ENCODE results near the gene HHAT.

HHAT gene

DNA sequence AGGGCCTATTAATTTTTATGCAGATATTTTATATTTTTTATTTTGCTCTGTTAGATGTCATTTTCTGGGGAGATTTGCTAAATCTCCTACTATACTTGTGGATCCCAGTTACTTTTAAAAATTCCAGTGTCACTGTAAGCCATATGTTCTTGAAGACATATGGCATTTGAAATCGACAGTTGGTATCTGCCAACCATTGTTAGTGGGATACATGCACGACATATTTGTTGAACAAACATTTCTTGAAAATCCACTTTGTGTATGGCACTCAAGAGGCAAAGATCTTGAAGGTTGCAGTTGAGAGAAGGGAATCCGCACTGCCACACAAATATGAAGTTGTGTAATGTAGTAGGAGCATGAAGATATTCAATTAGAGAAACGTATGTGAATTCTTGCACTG, 287.7 kb downstream of the HHAT start:
- DNase-seq, result peak; percentile 38 to 84

DNA sequence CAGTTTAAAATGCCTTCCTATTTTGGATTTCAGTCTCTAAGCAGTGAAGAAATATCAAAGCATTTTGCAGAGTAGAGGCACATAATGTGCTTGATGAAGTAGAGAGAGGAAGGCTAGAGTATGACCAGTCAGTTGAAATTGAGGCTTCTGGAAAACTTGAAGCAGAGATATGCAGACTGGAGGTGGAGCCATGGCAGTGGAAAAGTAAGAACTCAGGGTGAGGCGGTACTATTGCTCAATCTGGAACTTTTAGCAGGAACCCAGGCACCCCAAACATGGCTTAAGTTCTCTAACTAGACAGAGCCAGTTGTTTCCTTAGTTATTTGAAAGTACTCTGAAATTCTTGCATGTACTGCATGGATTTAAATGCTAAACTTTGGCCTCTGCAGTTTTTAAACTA, 288.6 kb downstream of the HHAT start:
- DNase-seq, result no peak

DNA sequence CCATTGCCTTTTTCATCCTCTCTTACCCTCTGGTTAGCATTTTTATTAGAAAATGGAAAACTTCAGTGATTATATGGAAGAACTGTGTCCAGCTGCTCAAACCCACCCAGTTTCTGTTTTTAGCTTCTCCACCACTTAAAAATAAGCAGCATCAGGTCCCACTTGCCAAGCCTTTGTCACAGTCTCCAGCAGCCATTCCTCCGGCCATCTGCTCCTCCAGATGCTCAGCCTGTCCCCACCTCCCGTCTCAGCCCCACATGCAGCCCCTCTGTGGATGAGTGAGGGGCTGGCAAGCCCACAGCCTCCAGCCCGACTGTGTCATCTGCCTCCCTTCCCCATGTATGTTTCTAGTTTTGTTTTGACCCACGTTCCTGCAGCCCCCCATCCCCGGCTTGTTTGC, 289.7 kb downstream of the HHAT start:
- DNase-seq, result peak; percentile 65 to 88

DNA sequence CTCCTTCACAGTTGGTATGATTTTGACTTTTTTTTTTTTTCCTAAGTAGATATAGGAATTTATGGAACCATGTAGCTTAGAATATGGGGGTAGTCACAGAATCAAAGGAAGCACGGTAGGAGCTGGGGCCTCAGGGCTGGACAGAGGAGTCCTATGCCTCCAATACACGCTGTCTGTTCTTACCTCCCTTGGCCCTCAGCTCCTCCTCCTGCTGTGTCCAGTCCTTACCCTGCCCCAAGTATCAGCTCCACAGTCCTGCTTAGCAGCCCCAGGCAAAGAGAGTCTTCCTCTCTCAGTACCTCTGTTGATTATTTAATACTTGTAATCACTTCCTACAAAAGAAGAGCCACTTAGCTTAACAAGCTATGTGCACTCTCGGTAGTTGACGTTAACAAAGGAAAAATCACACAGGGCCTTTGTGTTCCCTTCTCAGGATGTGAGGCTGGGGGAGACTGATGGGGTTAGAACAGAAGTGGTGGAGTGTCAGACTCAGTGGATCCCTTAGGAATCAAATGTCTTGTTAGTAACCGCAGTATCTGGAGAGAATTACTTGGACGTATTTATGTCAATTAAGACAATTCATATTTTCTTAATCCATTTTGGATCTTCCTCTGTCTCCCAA, 292.3 kb downstream of the HHAT start:
- DNase-seq, result no peak

DNA sequence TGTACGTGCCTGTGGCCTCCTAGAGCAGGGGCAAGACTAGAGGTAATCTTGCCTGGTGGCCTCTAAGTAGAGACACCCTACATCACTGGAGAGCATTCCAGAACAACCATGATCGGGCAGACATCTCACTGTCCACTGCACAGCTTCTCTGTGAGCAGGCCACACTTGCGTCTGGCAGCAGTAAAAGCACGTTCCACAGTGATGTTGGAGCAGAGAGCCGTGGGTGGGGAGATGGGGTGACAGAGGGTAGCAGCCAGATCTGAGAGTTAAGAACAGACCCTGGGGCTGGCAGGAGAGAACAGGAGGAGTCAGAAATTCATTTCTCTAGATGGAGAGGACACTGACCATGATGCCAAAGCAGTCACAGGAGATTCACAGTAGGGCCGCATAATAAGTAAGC, 293.0 kb downstream of the HHAT start:
- DNase-seq, result no peak

DNA sequence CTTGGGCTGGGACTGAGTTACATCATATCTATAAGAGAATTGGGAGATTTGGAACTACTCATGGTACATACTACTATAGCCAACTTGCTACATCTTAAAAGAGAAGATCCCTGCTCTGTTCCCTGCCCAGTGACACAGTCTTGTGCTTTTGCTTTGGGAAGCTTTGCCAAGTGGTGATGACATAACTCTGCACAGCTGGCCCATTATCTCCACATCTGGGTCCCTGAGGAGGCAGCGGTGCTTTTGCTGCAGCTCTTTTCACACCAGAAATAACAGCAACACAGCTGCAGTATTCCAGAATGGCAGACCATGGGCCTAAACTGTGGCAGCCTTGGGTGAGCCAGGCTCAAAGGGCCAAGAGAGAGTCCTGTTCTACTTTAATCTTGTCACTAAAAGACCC, 296.0 kb downstream of the HHAT start:
- no peak for DNase-seq

DNA sequence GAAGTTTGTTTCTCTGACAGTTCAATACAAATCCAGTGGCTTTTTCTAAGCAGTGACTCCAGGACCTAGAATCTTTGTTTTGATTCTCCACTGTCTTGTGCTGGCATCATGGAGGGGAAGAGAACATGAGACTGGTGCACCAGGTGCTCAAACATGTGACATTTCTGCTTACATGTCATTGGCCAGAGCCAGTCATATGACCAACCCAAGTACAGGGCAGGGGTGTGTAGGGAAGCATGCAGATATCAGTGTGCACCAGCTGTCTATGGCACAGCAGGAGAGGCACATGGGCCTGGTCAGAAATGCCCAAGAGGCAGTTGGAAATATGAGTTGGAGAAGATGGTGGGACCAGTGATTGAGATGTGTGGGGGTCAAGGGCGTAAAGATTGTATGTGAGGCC, 297.0 kb downstream of the HHAT start:
- DNase-seq, result no peak

DNA sequence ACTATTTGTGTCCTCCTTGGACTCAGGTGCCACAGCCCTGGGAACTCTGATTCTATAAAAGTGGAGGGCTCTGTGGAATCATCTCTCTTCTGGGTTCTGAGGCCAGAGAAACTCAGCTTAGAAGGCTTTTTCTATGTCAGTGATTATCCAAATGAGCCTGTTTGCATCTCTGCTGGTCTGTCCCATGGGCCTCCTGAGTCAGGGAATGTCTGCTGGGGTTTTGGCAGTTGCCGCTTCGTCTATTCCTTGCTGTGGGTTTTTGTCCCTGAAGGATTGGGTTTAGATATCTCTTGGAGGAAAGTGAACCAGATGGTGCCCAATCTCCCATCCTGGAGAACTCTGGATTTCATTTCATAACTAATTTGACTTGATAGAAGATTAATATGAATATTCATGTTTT, 297.6 kb downstream of the HHAT start:
- DNase-seq, result peak in 1 of 2 experiments; percentile 6

DNA sequence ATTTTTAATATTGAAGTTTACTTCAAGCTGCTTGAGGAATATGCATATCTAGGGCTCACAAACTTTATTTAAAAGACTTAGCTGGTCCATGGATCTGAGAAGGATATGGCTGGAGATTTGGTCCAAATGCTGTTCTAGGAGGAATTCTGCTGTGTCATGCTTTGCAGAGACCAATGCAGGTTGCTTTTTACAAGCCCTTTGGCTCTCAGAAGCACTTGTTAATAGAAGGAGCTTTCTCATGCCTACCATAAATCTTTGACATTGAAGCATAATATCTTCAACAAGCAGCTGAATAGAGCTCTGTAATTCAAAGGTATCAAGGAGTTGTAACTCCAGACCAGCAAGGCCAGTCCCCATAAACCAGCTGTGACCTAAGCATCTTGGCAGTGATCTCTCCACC, 299.1 kb downstream of the HHAT start:
- no peak for DNase-seq

DNA sequence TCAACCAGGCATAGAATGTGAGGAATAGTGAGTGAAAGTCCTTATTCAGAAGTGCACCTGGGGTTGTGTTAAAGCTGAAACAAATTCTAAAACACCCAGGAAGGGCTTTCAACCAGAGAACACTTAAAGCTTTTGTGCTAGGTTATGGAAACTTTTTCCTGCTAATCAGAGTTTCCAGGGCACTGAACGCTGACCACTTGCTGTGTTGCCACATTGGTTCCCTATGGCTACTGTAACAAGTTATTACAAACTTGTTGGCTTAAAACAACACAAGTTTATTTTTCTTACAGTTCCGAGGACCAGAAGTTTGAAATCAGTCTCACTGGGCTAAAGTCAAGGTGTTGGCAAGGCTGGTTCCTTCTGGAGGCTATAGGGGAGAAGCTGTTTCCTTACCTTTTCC, 300.6 kb downstream of the HHAT start:
- DNase-seq, result no peak

DNA sequence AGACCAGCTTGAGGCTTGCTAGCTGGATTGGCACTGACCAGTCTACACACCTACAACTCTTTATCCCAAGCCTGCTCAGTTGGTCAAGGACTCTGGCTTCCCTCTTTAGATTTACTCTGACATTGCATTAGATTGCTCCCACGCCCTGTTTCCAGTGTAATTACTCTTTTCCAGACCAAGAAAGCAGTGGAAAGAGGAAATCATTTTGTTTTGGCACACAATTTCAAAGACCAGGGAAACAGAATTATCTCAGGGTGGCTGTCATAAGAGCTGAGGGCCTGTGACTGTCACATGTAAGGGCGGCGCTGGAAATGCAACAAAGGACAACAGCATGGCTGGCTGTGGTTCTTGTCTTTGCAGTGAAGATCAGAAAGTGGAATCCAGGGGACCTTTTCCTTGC, 302.7 kb downstream of the HHAT start:
- DNase-seq, result no peak

DNA sequence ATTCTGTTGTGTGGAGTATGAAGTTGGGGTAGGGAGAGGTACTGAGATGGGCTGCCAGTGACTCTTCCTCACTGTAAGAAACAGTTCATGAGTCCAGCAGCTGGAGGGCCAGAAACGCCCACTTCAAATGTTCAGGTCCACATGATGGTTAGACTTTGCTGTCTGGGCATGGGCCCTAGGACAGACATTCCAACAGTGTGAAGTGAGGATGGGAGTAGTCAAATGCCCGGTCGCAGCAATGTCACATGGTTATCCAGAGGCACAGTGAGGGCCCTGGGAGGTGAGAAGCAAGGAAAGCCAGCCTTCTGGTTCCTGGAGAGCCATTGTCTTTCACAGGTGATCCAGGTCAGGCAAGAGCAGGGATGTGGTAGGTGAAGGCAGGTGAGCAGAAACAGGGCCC, 304.4 kb downstream of the HHAT start:
- DNase-seq, result no peak

DNA sequence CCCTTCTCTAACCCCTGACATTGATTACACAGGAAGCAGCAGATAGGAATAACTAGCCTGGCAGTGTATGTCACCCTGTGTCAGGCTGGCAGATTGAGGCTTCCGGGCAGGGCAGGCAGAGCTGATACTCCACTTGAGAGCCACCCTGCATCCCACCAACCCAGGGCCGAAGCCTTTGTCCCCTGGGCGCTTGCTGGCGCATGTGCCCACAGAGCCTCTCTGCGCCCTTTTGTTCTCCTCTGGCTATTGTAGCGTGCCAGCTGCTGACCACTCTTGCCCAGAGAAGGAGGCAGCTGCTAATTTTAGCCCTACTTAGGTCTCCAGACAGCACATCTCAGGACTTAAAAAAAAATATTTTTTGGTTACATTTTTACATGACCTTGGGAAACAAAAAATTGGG, 304.9 kb downstream of the HHAT start:
- no peak for DNase-seq

DNA sequence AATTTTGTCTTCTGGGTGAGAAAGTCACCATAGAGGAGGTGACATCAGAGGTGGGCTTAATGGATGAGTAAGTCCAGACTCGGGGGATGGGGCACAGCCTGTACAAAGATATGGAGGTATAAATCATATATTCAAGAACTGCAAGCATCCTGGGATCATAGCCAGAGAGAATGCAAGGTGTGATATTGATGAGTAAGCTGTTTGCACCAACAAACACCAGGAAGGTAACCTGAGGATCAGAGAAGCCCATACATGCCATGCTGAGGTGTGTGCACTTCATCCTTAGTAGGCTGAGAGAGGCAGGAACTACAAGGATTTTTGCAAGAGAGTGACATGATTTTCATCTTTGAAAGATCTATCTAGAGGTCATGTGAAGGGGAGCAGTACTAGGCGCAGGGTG, 306.4 kb downstream of the HHAT start:
- DNase-seq, result no peak

DNA sequence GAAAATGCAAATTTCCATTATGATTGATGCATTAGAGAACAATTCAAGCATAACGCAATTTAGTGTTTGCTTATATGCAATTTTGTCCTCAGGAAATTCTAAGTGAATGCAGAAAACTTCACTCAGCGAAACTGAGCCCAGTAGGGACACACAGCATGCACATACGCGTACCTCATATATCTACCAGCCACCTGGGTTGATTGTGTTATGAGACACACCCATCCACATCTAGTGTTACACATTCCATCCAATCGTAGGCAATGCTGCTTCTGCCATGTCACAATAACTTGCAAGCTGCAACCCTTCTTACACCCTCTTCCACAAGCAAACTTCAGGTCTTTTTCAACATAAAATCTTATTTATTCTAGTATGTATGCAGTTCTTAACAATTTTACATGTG, 312.9 kb downstream of the HHAT start:
- DNase-seq, result no peak

DNA sequence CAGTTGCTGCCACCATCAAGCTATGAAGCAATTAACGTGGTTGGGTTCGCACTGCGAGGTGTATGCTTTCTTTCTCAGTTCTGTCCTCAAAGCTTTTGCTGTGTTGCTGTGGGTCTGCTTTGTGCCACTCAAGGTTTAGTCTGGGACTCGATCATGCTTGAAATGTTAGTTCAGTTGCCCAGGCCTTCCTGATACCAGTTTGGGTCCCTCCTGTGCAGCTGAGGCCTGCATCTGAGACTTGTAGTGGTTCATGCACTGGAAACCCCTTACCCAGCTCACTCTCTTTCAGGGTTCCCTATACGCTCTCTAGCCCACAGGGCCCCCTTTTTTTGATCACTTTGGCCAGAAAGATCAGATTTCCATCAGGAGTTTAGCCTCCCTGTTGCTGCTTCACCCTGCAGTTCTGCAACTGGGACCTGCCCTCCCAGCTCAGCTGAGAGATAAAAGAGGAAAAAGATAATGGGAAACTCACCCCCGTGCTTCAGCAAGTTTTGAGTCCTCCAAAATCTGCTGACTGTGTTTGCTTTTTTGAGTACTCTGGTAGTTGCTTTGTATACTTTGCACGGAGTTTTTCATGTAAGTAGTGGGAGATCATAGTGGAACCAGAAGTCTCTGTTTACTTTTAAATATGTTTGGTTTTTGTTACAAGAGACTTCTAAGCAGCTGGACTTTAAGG, 317.0 kb downstream of the HHAT start:
- DNase-seq, result no peak

DNA sequence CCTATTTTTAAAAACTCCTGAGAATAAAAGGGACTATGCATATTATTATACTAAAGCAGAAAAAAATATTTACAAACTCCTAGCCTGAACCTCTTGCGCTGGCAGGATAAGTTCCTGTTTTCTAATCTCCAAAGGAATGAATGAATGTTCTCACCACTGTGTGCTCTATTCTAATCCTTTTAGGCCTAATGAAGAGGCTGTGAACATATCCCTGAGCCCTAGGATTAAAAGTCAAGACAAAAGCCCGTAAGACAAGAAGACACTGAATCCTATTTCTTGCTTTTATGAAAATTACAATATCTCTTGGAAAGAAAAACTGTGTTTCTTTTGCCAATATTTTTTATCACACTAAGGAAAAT, 317.5 kb downstream of the HHAT start:
- peak; percentile 25 to 70 for DNase-seq

DNA sequence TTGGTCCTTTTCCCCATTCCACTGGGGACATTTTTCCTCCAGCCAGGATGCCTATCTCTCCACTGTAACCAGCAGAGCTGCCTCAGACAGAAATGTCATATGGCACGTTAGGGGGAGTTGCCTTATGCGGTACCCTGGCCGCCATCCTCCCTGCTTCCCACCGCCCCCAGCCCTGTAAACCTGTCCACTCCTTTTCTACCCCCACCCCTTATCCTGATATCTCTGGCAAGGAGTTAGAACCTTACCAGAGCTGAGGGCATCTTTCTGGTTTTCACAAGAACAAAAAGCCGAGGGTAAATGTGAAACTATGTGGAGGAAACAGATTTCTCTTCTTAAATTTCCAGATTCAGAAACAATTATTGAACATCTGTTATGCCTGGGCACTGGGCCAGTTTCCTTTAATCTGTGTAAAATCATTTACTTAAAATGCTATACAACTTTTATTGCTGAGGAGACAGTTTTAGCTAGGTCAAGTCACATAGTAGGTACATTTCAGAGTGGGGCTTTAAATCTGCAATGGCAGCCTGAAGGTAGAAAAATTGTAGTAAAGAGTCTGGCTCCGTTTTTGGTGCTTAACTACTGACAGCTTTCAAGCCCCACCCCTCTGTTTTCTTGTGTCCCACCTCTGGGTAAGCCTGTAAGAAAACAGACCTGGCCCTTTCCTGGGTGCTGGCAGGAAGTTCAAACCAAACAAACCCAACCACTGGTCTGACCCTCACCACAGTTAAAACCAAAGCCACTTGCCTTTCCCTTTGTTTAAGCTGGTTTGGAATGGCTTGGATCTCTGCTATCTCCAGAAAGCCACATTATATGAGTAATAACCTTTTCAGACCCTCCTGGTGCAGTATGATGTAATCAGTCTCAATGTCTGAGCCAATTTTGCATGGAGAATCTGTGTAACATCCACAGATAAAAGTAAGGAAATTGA, 319.0 kb downstream of the HHAT start:
- peak; percentile 50 to 78 for DNase-seq

DNA sequence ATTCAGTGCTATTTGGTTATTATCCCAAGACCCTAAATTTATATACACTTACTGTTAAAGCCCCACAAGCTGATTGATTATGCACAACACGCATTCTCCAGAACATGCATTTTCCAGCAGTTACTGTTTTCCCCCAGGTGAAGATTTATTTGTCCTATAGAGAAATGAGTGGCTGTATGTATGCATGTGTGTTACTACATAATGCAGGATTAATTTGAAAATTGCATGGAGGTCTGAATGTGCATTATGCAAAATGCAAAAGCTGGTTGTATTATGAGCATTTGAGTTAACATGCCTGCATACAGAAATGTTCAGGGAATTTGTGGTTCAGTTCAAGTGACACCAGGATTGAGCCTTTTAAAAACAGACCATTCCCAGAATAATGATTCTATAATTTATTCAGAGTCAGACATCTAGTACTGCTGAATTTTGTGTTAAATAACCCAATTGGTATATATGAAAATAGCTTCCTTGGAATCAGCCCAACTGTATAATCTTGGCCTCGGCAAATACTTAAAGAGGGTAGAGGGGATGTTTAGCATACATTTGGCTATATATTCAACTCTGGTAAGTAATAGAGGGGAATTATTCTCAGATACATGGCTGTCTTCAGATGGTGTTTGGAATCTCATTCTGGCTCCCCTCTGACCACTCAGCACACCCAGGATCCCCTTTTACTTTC, 320.0 kb downstream of the HHAT start:
- DNase-seq, result no peak

DNA sequence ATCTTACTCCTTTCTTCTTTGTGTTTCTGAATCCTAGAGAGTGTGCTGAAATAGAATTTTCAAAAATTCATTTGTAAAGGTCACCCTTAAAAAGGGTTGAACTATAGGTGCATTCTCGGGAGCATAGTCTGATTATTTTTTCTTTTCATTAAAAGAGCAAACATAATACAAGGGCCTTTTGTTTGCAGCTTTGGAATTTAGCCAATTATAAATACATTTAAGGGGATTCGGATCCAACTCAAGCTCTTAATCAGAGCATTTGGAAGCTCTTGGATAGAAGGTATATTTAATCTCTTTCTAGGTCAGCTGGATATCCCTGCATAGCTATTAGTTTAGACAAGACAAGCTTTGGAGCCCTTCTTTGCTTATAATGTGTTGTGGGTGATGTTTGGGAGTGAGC, 321.7 kb downstream of the HHAT start:
- DNase-seq, result no peak

DNA sequence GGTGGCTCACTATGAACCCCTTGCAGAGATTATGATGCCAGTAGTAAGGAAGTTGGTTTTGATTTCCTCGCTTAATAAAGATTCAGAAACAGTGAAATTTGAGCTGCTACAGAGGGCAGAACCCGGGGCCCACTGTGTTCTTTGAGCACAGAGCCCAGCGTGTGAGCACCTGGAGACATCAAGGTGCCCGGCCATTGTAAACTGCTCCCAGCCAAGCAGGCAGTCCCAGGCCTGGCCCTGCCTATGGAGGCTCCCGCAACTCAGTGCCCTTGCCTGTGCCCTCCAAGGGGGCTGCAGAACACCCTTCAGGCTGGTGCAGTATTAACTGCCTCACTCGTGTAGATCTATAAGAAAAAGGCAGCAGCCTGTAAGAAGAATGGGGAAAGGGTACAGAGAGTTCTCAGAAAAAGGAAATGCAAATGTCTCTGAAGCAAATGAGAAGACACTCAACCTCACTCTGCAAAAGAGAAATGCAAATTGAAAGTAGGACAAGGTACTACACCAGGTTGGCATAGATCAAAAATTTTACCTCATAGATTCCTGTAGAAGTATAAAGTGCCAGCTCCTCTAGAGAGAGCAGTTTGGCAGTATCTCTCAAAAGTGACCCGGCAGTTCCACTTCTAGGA, 323.7 kb downstream of the HHAT start:
- DNase-seq, result no peak

DNA sequence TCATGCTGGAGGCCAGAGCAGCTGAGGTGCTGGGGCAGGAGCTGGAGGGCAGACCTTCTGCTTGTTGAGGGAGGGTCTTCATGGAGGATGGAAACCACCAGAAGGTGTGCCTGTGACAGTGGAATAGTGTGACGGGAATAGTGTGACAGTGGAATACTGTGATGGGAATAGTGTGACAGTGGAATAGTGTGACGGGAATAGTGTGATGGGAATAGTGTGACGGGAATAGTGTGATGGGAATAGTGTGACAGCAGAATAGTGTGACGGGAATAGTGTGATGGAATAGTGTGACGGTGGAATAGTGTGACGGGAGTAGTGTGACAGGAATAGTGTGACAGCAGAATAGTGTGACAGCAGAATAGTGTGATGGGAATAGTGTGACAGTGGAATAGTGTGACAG, 325.1 kb downstream of the HHAT start:
- no peak for DNase-seq
